D721Med (cell line): ENCODE results near the gene AK4.

Experiments
- DNase-seq: peaks from one replicate; pipeline ENCODE4 v3.0.0; 2011; ENCODE audit warnings: low spot score; ENCODE audit not compliant: insufficient read length
- FAIRE-seq: peaks from 2 replicates; lab custom pipeline; 2011; peaks lifted over from hg19 to GRCh38; lab: Jason Lieb, UNC
- TF ChIP-seq, protein P1 (sequence below): IDR thresholded peaks from 2 replicates; pipeline ENCODE4 v1.5.1; 2012; ENCODE audit warnings: mild to moderate bottlenecking, control low read depth; ENCODE audit not compliant: insufficient read depth; ENCODE audit errors: missing control alignments

AK4 gene

DNA sequence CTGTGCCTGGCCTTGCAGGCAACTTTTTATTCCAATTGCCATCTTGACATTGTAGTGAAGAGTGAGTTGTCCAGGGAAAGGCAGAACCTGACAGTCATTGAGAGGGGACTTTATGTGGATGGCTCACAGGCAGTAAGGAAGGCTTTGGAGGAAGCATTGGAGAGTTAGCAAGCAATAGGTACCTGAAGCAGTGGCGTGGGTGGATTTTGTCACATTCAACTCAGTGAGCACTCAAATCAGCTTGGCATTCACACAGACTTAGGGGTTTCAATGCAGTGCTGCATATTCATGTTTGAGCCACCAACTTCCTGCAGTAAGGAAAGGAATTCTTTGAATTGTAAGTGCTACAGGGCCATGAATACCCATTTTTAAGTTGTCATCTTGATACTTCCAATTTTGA, 69.0 kb downstream of the AK4 start:
- FAIRE-seq (no peak), DNase-seq (no peak)
- TF ChIP-seq, protein P1, sequence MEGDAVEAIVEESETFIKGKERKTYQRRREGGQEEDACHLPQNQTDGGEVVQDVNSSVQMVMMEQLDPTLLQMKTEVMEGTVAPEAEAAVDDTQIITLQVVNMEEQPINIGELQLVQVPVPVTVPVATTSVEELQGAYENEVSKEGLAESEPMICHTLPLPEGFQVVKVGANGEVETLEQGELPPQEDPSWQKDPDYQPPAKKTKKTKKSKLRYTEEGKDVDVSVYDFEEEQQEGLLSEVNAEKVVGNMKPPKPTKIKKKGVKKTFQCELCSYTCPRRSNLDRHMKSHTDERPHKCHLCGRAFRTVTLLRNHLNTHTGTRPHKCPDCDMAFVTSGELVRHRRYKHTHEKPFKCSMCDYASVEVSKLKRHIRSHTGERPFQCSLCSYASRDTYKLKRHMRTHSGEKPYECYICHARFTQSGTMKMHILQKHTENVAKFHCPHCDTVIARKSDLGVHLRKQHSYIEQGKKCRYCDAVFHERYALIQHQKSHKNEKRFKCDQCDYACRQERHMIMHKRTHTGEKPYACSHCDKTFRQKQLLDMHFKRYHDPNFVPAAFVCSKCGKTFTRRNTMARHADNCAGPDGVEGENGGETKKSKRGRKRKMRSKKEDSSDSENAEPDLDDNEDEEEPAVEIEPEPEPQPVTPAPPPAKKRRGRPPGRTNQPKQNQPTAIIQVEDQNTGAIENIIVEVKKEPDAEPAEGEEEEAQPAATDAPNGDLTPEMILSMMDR: no peak

DNA sequence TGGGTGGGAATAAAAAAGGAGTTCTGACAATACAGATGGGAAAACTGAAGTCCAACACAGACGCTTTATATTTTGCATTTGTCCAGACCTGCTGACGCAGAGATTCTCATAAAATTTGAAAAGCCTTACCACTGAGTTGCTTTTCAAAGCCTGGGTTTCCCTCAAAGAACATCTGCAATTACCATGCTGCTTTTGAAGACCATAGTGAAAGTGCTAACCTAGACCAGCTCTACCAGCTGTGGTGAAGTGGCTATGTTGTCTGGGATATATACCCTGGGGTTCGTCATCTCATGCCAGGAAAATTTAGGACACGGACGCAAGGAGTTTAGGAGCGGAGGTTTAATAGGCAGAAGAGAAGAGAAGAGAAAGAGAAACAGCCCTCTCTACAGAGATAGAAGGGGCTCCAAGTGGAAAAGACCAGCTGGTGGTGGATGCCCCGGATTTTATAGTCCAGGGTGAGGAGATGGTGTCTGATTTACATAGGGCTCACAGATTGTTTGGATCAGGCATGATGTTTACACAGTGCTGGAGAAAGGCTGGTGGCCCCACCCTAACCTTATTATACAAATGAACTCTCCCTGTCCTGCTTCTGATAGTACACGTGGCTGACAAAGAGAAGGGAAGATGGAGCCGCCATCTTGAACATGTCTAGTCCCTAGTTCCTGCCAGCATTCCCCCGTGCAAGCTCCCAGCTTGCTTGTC, 73.8 kb downstream of the AK4 start:
- TF ChIP-seq, protein P1: no peak
- no peak for FAIRE-seq
- DNase-seq: no peak

- TF ChIP-seq, protein P1: no peak
Measured at GRCh38 chr1:65222340-65222940, 74.4 kb downstream of the AK4 start.

GRCh38 chr1:65224681-65225091, 76.7 kb downstream of the AK4 start:
- FAIRE-seq: no peak
- DNase-seq: no peak
- TF ChIP-seq, protein P1: no peak

More at GRCh38 chr1:65222340-65222940, 74.4 kb downstream of the AK4 start:
- no peak for FAIRE-seq
- DNase-seq: no peak

- TF ChIP-seq, protein P1: no peak
- FAIRE-seq (no peak), DNase-seq (no peak)
Measured at GRCh38 chr1:65225179-65225578, 77.2 kb downstream of the AK4 start.

- DNase-seq (no peak), FAIRE-seq (no peak)
- TF ChIP-seq, protein P1: no peak
Measured at GRCh38 chr1:65229201-65229600, 81.2 kb downstream of the AK4 start.

GRCh38 chr1:65229754-65230339, 81.8 kb downstream of the AK4 start:
- DNase-seq: no peak
- TF ChIP-seq, protein P1: no peak
- FAIRE-seq: no peak
